Liver (tissue), 2 donors: ENCODE results near the gene SLC22A12.

Experiments used
- CTCF ChIP-seq: fragments of 150-350 bp; IDR thresholded peaks from 2 replicates; pipeline ENCODE4 v1.5.1; 2017; ENCODE audit warnings: improper control_type of control experiment, low read depth, low read length; ENCODE audit not compliant: missing input control
- REST ChIP-seq: IDR thresholded peaks from 2 replicates; pipeline ENCODE4 v1.6.1; 2016; ENCODE audit warnings: antibody characterized with exemption, mild to moderate bottlenecking
- donor health status: healthy.

GRCh38 chr11:64571410-64572091, 19.5 kb upstream of the SLC22A12 start:
- no peak for TF ChIP-seq CTCF
- no peak for TF ChIP-seq REST
